HepG2 (cell line): ENCODE results near the gene PAXX. TPM values are rescaled to one million over a fixed set of nuclear protein-coding genes. Genes with fewer than 3 reads are reported as not detected.

Experiments
- ATAC-seq: fragments of 200-7000 bp; cut with Tn5 transposase; 3 replicates; pipeline ENCODE4 v1.9.1; 2020; ENCODE audit warnings: mild to moderate bottlenecking, moderate library complexity
- BruUV-seq: library from RNA; stranded (reverse); fragments of 400-500 nt; replicated peaks from 2 replicates; lab custom pipeline; 2021; lab: Mats Ljungman, UMichigan
- CTCF ChIA-PET: fragments of 300-600 bp; formaldehyde crosslinking; extraction: SDS; loops from one replicate; lab custom pipeline; 2021; ENCODE audit warnings: low total read pairs, inconsistent platforms, low intra/inter-chr PET ratio; lab: Yijun Ruan, JAX
- POLR2A ChIA-PET: fragments of 350-600 bp; sonication (Branson Sonifier 250); formaldehyde crosslinking; loops from one replicate; lab custom pipeline; 2020; ENCODE audit warnings: antibody characterized with exemption, inconsistent platforms; lab: Yijun Ruan, JAX
- DNase-seq: peaks from one replicate; pipeline ENCODE4 v3.0.0-alpha.2; 2015; ENCODE audit warnings: low spot score
- FAIRE-seq: peaks from 3 replicates; lab custom pipeline; 2011; peaks lifted over from hg19 to GRCh38; lab: Jason Lieb, UNC
- H2AFZ ChIP-seq: one replicate; pipeline ENCODE4 v1.6.1; 2011; ENCODE audit warnings: low read length, inconsistent platforms
- H3K27ac ChIP-seq: fragments of 300-600 bp; 3 replicates; pipeline ENCODE4 v1.8.0; 2011; ENCODE audit warnings: mixed run types, mild to moderate bottlenecking, mixed read lengths, low read length, inconsistent platforms; ENCODE audit not compliant: insufficient read depth; ENCODE audit errors: extremely low read length
- H3K27me3 ChIP-seq, 2 experiments: fragments of 200-600 bp in 1 of 2; 2 replicates in 1 of 2; 3 replicates in 1 of 2; pipeline versions ENCODE4 v1.6.0 to v1.8.0; 2011; ENCODE audit warnings: low read length in 2 of 2, mild to moderate bottlenecking in 2 of 2, moderate library complexity in 2 of 2, inconsistent platforms in 1 of 2; ENCODE audit not compliant: insufficient read depth in 2 of 2, control insufficient read depth in 1 of 2
- H3K36me3 ChIP-seq, 2 experiments: fragments of 200-600 bp in 1 of 2; replicated peaks in 1 of 2; 2 replicates in 1 of 2; 3 replicates in 1 of 2; pipeline versions ENCODE4 v1.5.1 to v1.8.0; 2011; ENCODE audit warnings: low read length in 2 of 2, inconsistent platforms in 1 of 2; ENCODE audit not compliant: insufficient read depth in 2 of 2, control insufficient read depth in 1 of 2
- H3K4me1 ChIP-seq: 2 replicates; pipeline ENCODE4 v1.5.1; 2012; ENCODE audit warnings: low read length, inconsistent platforms; ENCODE audit not compliant: insufficient read depth
- H3K4me2 ChIP-seq: 2 replicates; pipeline ENCODE4 v1.6.0; 2011; ENCODE audit warnings: low read depth, low read length, inconsistent platforms
- H3K4me3 ChIP-seq, 3 experiments: fragments of 200-600 bp in 1 of 3; sonication (generic), shearing (Covaris generic) in 1 of 3; replicated peaks in 1 of 3; 2 replicates each; pipeline ENCODE4 v1.5.1; 2011 to 2016; ENCODE audit warnings: low read length in 3 of 3, inconsistent platforms in 2 of 3, low read depth in 2 of 3, mild to moderate bottlenecking in 2 of 3, control low read depth in 1 of 3, mixed read lengths in 1 of 3; ENCODE audit not compliant: insufficient read depth in 1 of 3
- H3K79me2 ChIP-seq: one replicate; pipeline ENCODE4 v1.6.1; 2011; ENCODE audit warnings: low read length, inconsistent platforms; ENCODE audit not compliant: insufficient read depth
- H3K9ac ChIP-seq: 2 replicates; pipeline ENCODE4 v1.6.0; 2011; ENCODE audit warnings: mild to moderate bottlenecking, low read depth, low read length, inconsistent platforms; ENCODE audit not compliant: insufficient read depth
- H3K9me3 ChIP-seq: 2 replicates; pipeline ENCODE4 v1.5.1; 2012; ENCODE audit warnings: mild to moderate bottlenecking, low read length
- H4K20me1 ChIP-seq: 2 replicates; pipeline ENCODE4 v1.6.0; 2011; ENCODE audit warnings: inconsistent platforms, mild to moderate bottlenecking, low read length, moderate library complexity; ENCODE audit not compliant: insufficient read depth
- AGO1 ChIP-seq: fragments of 200-400 bp; formaldehyde crosslinking; IDR thresholded peaks from 2 replicates; pipeline ENCODE4 v1.6.1; 2017; ENCODE audit warnings: mild to moderate bottlenecking, low read depth, low read length, moderate library complexity; ENCODE audit not compliant: poor library complexity, severe bottlenecking
- GABPA ChIP-seq, 2 experiments: IDR thresholded peaks; 2 replicates each; pipeline ENCODE4 v1.6.1; 2011 to 2016; ENCODE audit warnings: low read depth in 2 of 2, low read length in 1 of 2, missing biosample characterization in 1 of 2, missing genetic modification characterization in 1 of 2
- ZNF354B ChIP-seq: sonication (generic); formaldehyde crosslinking; IDR thresholded peaks from 2 replicates; pipeline ENCODE4 v1.8.0; 2022; ENCODE audit warnings: mild to moderate bottlenecking, missing genetic modification reagents
- ZNF646 ChIP-seq: sonication (generic); formaldehyde crosslinking; IDR thresholded peaks from 2 replicates; pipeline ENCODE4 v1.9.0; 2021; ENCODE audit warnings: mild to moderate bottlenecking, missing genetic modification reagents
- WGBS: methylation state at CpG from one replicate; pipeline ENCODE4 v1.1.6; 2017; ENCODE audit warnings: low lambda C conversion rate; 5-methylcytosine and 5-hydroxymethylcytosine counted together
- in situ Hi-C: cut with HindIII; loops from 2 replicates; pipeline ENCODE4 v1.10.0; 2017; ENCODE audit warnings: low pct_unique_long_range_greater_than_20kb; ENCODE audit not compliant: extremely low pct_ligation_motif_present
- intact Hi-C: fragments of 100-400 bp; cut with micrococcal nuclease; formaldehyde crosslinking; loops from one replicate; pipeline ENCODE4 v1.10.0; 2022; ENCODE audit not compliant: unreplicated experiment
- polyA plus RNA-seq, 8 experiments: library from polyadenylated mRNA; depleted of rRNA in 3 of 8; stranded (reverse) in 7 of 8; unstranded in 1 of 8; fragments of >200 nt; fragmentation: Illumina TruSeq in 4 of 8; extraction: Trizol in 4 of 8; gene quantifications; 2 replicates each; pipeline versions ENCODE4 v1.2.1 to v1.2.3, GENCODE V29; 2011 to 2016; ENCODE audit warnings: low read depth in 4 of 8, missing spikeins in 1 of 8, mixed read lengths in 1 of 8; ENCODE audit not compliant: insufficient read depth in 1 of 8
- total RNA-seq, 5 experiments: library from RNA; depleted of rRNA; stranded (reverse); fragments of >200 nt; fragmentation: Illumina TruSeq; extraction: Trizol; gene quantifications; 2 replicates each; pipeline ENCODE4 v1.2.3, GENCODE V29; 2016; ENCODE audit warnings: low read depth in 1 of 5

PAXX gene
- total and polyA plus RNA-seq, 2 of the 13 experiments (the other 11 are each of a cell fraction or from before 2014, with no cell fraction given) = 14.0 to 31.9 TPM

- no peak overlapping the region for H3K27ac ChIP-seq
- H3K9ac ChIP-seq = no peak overlapping the region
- H3K79me2 ChIP-seq = no peaks in the 10 kb centered on the region
- H3K4me3 ChIP-seq = no peak overlapping the region
- ChIA-PET POLR2A (interaction anchor here (0.6 kb wide), 1 partner anchor 14 kb away, joined by 4 read pairs; the partner anchor contains the start of genes C8G and FBXW5), CTCF (no interaction called here)
- ATAC-seq (no peak; the same call in 2 of the 3 replicates), FAIRE-seq (no peak), DNase-seq (no peak)
- H3K9me3 ChIP-seq = no peaks in the 10 kb centered on the region
- no peaks in the 10 kb centered on the region for H4K20me1 ChIP-seq
- no peak overlapping the region for H3K4me2 ChIP-seq
- TF ChIP-seq ZNF354B (CRISPR knock-in tag) = no peak
- 0 out of 2 replicates have a peak, but pooled peaks have one; percentile 12 for TF ChIP-seq GABPA (IDR thresholded peaks at IDR 0.05; ENCODE audit: low read depth, low read length)
- TF ChIP-seq GABPA (CRISPR knock-in tag; IDR thresholded peaks at IDR 0.05; ENCODE audit: low read depth) = no peak
- TF ChIP-seq AGO1 = peak; percentile 21
- no peak for TF ChIP-seq ZNF646
- in situ Hi-C loops = no loop called here
- no peaks in the 10 kb centered on the region for H3K36me3 ChIP-seq
- intact Hi-C loops = no loop called here
- WGBS = 44% methylated on average over 5 of the region's 28 CpGs
- no peak overlapping the region for H2AFZ ChIP-seq
- peaks cover 2% of the 10 kb centered on the region for H3K4me1 ChIP-seq
- no TSS peak for BruUV-seq
- H3K27me3 ChIP-seq = peaks cover 13 to 34% of the 10 kb centered on the region in 2 experiments
Observed at GRCh38 chr9:136958898-136959850, 33.0 kb upstream of the PAXX start.
